GM19239 (cell line): Measurements from ENCODE around the gene SPO11.

Experiments used
- DNase-seq: peaks from one replicate; pipeline ENCODE4 v3.0.0; 2011; ENCODE audit warnings: low spot score; ENCODE audit not compliant: insufficient read length
- FAIRE-seq: peaks from 2 replicates; lab custom pipeline; 2011; peaks lifted over from hg19 to GRCh38; lab: Jason Lieb, UNC

Gene SPO11

GRCh38 chr20:57387945-57388371 lies 58.4 kb downstream of the SPO11 start:
- FAIRE-seq (no peak), DNase-seq (no peak)

- DNase-seq (no peak), FAIRE-seq (peak; percentile 74)
These were observed 59.5 kb downstream of the SPO11 start for GRCh38 chr20:57388953-57389694.

GRCh38 chr20:57389695-57390603 lies 60.3 kb downstream of the SPO11 start:
- DNase-seq, result no peak
- peak; percentile 59 for FAIRE-seq

- FAIRE-seq (peak; percentile 70), DNase-seq (peak; percentile 87)
These were observed 61.2 kb downstream of the SPO11 start, which contains the start of gene RBM38 for GRCh38 chr20:57390604-57391438. TSS of gene RBM38 (plus strand) at chr20:57391396. CDS start at chr20:57391582, 186 bp downstream.

GRCh38 chr20:57391439-57392301 lies 62.1 kb downstream of the SPO11 start:
- peak; percentile 69 for FAIRE-seq
- DNase-seq, result no peak

- DNase-seq (no peak), FAIRE-seq (peak; percentile 82)
These were observed 63.1 kb downstream of the SPO11 start for GRCh38 chr20:57392512-57393271.
